ENCODE measurements around the gene BST2. TPM values are rescaled to one million over a fixed set of nuclear protein-coding genes. Genes with fewer than 3 reads are reported as not detected.
A peak's percentile ranks its signal among the peaks of the same experiment; 100 is the strongest.

The BST2 gene
- total and polyA plus RNA-seq, 2 of the 4 experiments (the other 2 are of a cell fraction), result 0.18 to 0.92 TPM

GRCh38 chr19:17419621-17420474, 14.4 kb upstream of the BST2 start, which contains the start of gene MVB12A (continued):
- TF ChIP-seq, protein P1, sequence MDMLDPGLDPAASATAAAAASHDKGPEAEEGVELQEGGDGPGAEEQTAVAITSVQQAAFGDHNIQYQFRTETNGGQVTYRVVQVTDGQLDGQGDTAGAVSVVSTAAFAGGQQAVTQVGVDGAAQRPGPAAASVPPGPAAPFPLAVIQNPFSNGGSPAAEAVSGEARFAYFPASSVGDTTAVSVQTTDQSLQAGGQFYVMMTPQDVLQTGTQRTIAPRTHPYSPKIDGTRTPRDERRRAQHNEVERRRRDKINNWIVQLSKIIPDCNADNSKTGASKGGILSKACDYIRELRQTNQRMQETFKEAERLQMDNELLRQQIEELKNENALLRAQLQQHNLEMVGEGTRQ (IDR thresholded peaks at IDR 0.05; ENCODE audit: low read depth, low read length), result peak; percentile 67
- TF ChIP-seq CEBPB (IDR thresholded peaks at IDR 0.05; ENCODE audit: low read depth, low read length) (no peak), BHLHE40 (IDR thresholded peaks at IDR 0.05; ENCODE audit: low read depth, low read length) (peak; percentile 92)

All from IMR-90 (cell line).